ENCODE measurements around the gene ACTG1. TPM values are rescaled to one million over a fixed set of nuclear protein-coding genes. Genes with fewer than 3 reads are reported as not detected.

Gene ACTG1
- polyA plus RNA-seq, 2 donors = 1,763 to 5,708 TPM

GRCh38 chr17:81546906-81547613 lies 34.5 kb upstream of the ACTG1 start:
- Histone ChIP-seq H3K36me3 (ENCODE audit: control insufficient read depth in 2 of 2, insufficient read depth in 2 of 2, low read length in 1 of 2) (peaks cover 3 to 65% of the 10 kb centered on the region in 2 donors), H3K9me3 (ENCODE audit: control insufficient read depth in 2 of 2, insufficient read depth in 1 of 2, low read depth in 1 of 2, low read length in 1 of 2) (no peaks in the 10 kb centered on the region), H3K4me3 (ENCODE audit: low read depth in 1 of 2, low read length in 2 of 2) (no peak overlapping the region), H3K27ac (ENCODE audit: low read depth in 2 of 2, low read length in 1 of 2) (no peak overlapping the region), H3K27me3 (ENCODE audit: control insufficient read depth in 1 of 2, insufficient read depth in 2 of 2, low read length in 2 of 2) (no peaks in the 10 kb centered on the region), H3K4me1 (ENCODE audit: control insufficient read depth in 2 of 2, insufficient read depth in 2 of 2, low read length in 1 of 2) (peaks cover 2 to 9% of the 10 kb centered on the region in 2 donors)
- WGBS, 2 donors = 81 to 86% methylated on average over 34 to 36 of the region's 36 CpGs

GRCh38 chr17:81545160-81545949 lies 32.8 kb upstream of the ACTG1 start:
- H3K4me1 ChIP-seq (ENCODE audit: control insufficient read depth in 2 of 2, insufficient read depth in 2 of 2, low read length in 1 of 2) = peaks cover 0 to 2% of the 10 kb centered on the region in 2 donors
- peaks cover 3 to 73% of the 10 kb centered on the region in 2 donors for H3K36me3 ChIP-seq (ENCODE audit: control insufficient read depth in 2 of 2, insufficient read depth in 2 of 2, low read length in 1 of 2)
- H3K27ac ChIP-seq (ENCODE audit: low read depth in 2 of 2, low read length in 1 of 2) = no peak overlapping the region
- WGBS, 2 donors = 89 to 91% methylated on average over 21 to 24 of the region's 24 CpGs
- H3K9me3 ChIP-seq (ENCODE audit: control insufficient read depth in 2 of 2, insufficient read depth in 1 of 2, low read depth in 1 of 2, low read length in 1 of 2) = no peaks in the 10 kb centered on the region
- no peak overlapping the region for H3K4me3 ChIP-seq (ENCODE audit: low read depth in 1 of 2, low read length in 2 of 2)
- no peaks in the 10 kb centered on the region for H3K27me3 ChIP-seq (ENCODE audit: control insufficient read depth in 1 of 2, insufficient read depth in 2 of 2, low read length in 2 of 2)

- Histone ChIP-seq H3K27ac (ENCODE audit: low read depth in 2 of 2, low read length in 1 of 2) (no peak overlapping the region), H3K4me1 (ENCODE audit: control insufficient read depth in 2 of 2, insufficient read depth in 2 of 2, low read length in 1 of 2) (peaks cover 0 to 2% of the 10 kb centered on the region in 2 donors), H3K4me3 (ENCODE audit: low read depth in 1 of 2, low read length in 2 of 2) (no peak overlapping the region), H3K27me3 (ENCODE audit: control insufficient read depth in 1 of 2, insufficient read depth in 2 of 2, low read length in 2 of 2) (no peaks in the 10 kb centered on the region), H3K9me3 (ENCODE audit: control insufficient read depth in 2 of 2, insufficient read depth in 1 of 2, low read depth in 1 of 2, low read length in 1 of 2) (no peaks in the 10 kb centered on the region), H3K36me3 (ENCODE audit: control insufficient read depth in 2 of 2, insufficient read depth in 2 of 2, low read length in 1 of 2) (peaks cover 3 to 70% of the 10 kb centered on the region in 2 donors)
- 89 to 91% methylated on average over 15 to 16 of the region's 16 CpGs for WGBS, 2 donors
Observed at GRCh38 chr17:81544281-81544974, 31.8 kb upstream of the ACTG1 start.

- no peak overlapping the region for H3K4me3 ChIP-seq (ENCODE audit: low read depth in 1 of 2, low read length in 2 of 2)
- peaks cover 0 to 2% of the 10 kb centered on the region in 2 donors for H3K4me1 ChIP-seq (ENCODE audit: control insufficient read depth in 2 of 2, insufficient read depth in 2 of 2, low read length in 1 of 2)
- WGBS, 2 donors = 94 to 96% methylated on average over 14 to 15 of the region's 15 CpGs
- no peak overlapping the region for H3K27ac ChIP-seq (ENCODE audit: low read depth in 2 of 2, low read length in 1 of 2)
- peaks cover 3 to 68% of the 10 kb centered on the region in 2 donors for H3K36me3 ChIP-seq (ENCODE audit: control insufficient read depth in 2 of 2, insufficient read depth in 2 of 2, low read length in 1 of 2)
- H3K27me3 ChIP-seq (ENCODE audit: control insufficient read depth in 1 of 2, insufficient read depth in 2 of 2, low read length in 2 of 2) = no peaks in the 10 kb centered on the region
- no peaks in the 10 kb centered on the region for H3K9me3 ChIP-seq (ENCODE audit: control insufficient read depth in 2 of 2, insufficient read depth in 1 of 2, low read depth in 1 of 2, low read length in 1 of 2)
Observed at GRCh38 chr17:81543756-81544155, 31.2 kb upstream of the ACTG1 start.

- H3K36me3 ChIP-seq (ENCODE audit: control insufficient read depth in 2 of 2, insufficient read depth in 2 of 2, low read length in 1 of 2) = peaks cover 3 to 70% of the 10 kb centered on the region in 2 donors
Observed at GRCh38 chr17:81543339-81543675, 30.7 kb upstream of the ACTG1 start.

GRCh38 chr17:81542431-81543338 lies 30.1 kb upstream of the ACTG1 start:
- H3K9me3 ChIP-seq (ENCODE audit: control insufficient read depth in 2 of 2, insufficient read depth in 1 of 2, low read depth in 1 of 2, low read length in 1 of 2) = no peaks in the 10 kb centered on the region
- 75 to 87% methylated on average over 15 of the region's 15 CpGs for WGBS, 2 donors
- no peak overlapping the region for H3K4me3 ChIP-seq (ENCODE audit: low read depth in 1 of 2, low read length in 2 of 2)
- peaks cover 0 to 2% of the 10 kb centered on the region in 2 donors for H3K4me1 ChIP-seq (ENCODE audit: control insufficient read depth in 2 of 2, insufficient read depth in 2 of 2, low read length in 1 of 2)
- H3K36me3 ChIP-seq (ENCODE audit: control insufficient read depth in 2 of 2, insufficient read depth in 2 of 2, low read length in 1 of 2) = peaks cover 3 to 69% of the 10 kb centered on the region in 2 donors
- H3K27ac ChIP-seq (ENCODE audit: low read depth in 2 of 2, low read length in 1 of 2) = no peak overlapping the region
- no peaks in the 10 kb centered on the region for H3K27me3 ChIP-seq (ENCODE audit: control insufficient read depth in 1 of 2, insufficient read depth in 2 of 2, low read length in 2 of 2)

More at GRCh38 chr17:81543339-81543675, 30.7 kb upstream of the ACTG1 start:
- H3K27me3 ChIP-seq (ENCODE audit: control insufficient read depth in 1 of 2, insufficient read depth in 2 of 2, low read length in 2 of 2) = no peaks in the 10 kb centered on the region
- peaks cover 0 to 2% of the 10 kb centered on the region in 2 donors for H3K4me1 ChIP-seq (ENCODE audit: control insufficient read depth in 2 of 2, insufficient read depth in 2 of 2, low read length in 1 of 2)
- 68 to 73% methylated on average over 14 of the region's 14 CpGs for WGBS, 2 donors
- H3K4me3 ChIP-seq (ENCODE audit: low read depth in 1 of 2, low read length in 2 of 2) = no peak overlapping the region
- no peak overlapping the region for H3K27ac ChIP-seq (ENCODE audit: low read depth in 2 of 2, low read length in 1 of 2)
- no peaks in the 10 kb centered on the region for H3K9me3 ChIP-seq (ENCODE audit: control insufficient read depth in 2 of 2, insufficient read depth in 1 of 2, low read depth in 1 of 2, low read length in 1 of 2)

GRCh38 chr17:81541123-81541522 lies 28.5 kb upstream of the ACTG1 start:
- Histone ChIP-seq H3K27me3 (ENCODE audit: control insufficient read depth in 1 of 2, insufficient read depth in 2 of 2, low read length in 2 of 2) (peaks cover 0 to 9% of the 10 kb centered on the region in 2 donors), H3K36me3 (ENCODE audit: control insufficient read depth in 2 of 2, insufficient read depth in 2 of 2, low read length in 1 of 2) (peaks cover 2 to 54% of the 10 kb centered on the region in 2 donors), H3K9me3 (ENCODE audit: control insufficient read depth in 2 of 2, insufficient read depth in 1 of 2, low read depth in 1 of 2, low read length in 1 of 2) (no peaks in the 10 kb centered on the region), H3K4me3 (ENCODE audit: low read depth in 1 of 2, low read length in 2 of 2) (no peak overlapping the region), H3K4me1 (ENCODE audit: control insufficient read depth in 2 of 2, insufficient read depth in 2 of 2, low read length in 1 of 2) (peaks cover 2 to 3% of the 10 kb centered on the region in 2 donors), H3K27ac (ENCODE audit: low read depth in 2 of 2, low read length in 1 of 2) (no peak overlapping the region)
- 92 to 95% methylated on average over 14 to 17 of the region's 17 CpGs for WGBS, 2 donors

- H3K4me3 ChIP-seq (ENCODE audit: low read depth in 1 of 2, low read length in 2 of 2) = no peak overlapping the region
- no peak overlapping the region for H3K27ac ChIP-seq (ENCODE audit: low read depth in 2 of 2, low read length in 1 of 2)
- H3K9me3 ChIP-seq (ENCODE audit: control insufficient read depth in 2 of 2, insufficient read depth in 1 of 2, low read depth in 1 of 2, low read length in 1 of 2) = no peaks in the 10 kb centered on the region
- peaks cover 0 to 13% of the 10 kb centered on the region in 2 donors for H3K27me3 ChIP-seq (ENCODE audit: control insufficient read depth in 1 of 2, insufficient read depth in 2 of 2, low read length in 2 of 2)
- peaks cover 2 to 3% of the 10 kb centered on the region in 2 donors for H3K4me1 ChIP-seq (ENCODE audit: control insufficient read depth in 2 of 2, insufficient read depth in 2 of 2, low read length in 1 of 2)
- WGBS, 2 donors = 93 to 96% methylated on average over 11 to 14 of the region's 14 CpGs
- peaks cover 0 to 49% of the 10 kb centered on the region in 2 donors for H3K36me3 ChIP-seq (ENCODE audit: control insufficient read depth in 2 of 2, insufficient read depth in 2 of 2, low read length in 1 of 2)
Observed at GRCh38 chr17:81540676-81541027, 28.1 kb upstream of the ACTG1 start.

All from esophagus (tissue), 2 donors.